ENCODE data around the gene AP3B2. TPM values are rescaled to one million over a fixed set of nuclear protein-coding genes. Genes with fewer than 3 reads are reported as not detected.

Gene AP3B2
- total and polyA plus RNA-seq, 2 experiments from 2014 or later = 0.86 to 2.0 TPM

- H3K9me3 ChIP-seq (ENCODE audit: low read depth) = no peaks in the 10 kb centered on the region
- no peaks in the 10 kb centered on the region for H4K20me1 ChIP-seq (ENCODE audit: insufficient read depth)
- peak overlapping the region; percentile 45 for H3K4me2 ChIP-seq (ENCODE audit: unreplicated experiment)
- TF ChIP-seq EZH2 (IDR thresholded peaks at IDR 0.05; ENCODE audit: insufficient read depth, poor library complexity, severe bottlenecking) (no peak), EZH2phosphoT487 (IDR thresholded peaks at IDR 0.05; ENCODE audit: insufficient read depth, low read depth) (no peak)
- no peaks in the 10 kb centered on the region for H3K27me3 ChIP-seq (replicated peaks; ENCODE audit: insufficient read depth)
- no peaks in the 10 kb centered on the region for H3K36me3 ChIP-seq (ENCODE audit: low read depth)
- DNase-seq = no peak
- H3K4me3 ChIP-seq = no peak overlapping the region
- no peaks in the 10 kb centered on the region for H3K9me2 ChIP-seq (ENCODE audit: insufficient read depth)
- H3F3A ChIP-seq (ENCODE audit: insufficient read depth) = no peaks in the 10 kb centered on the region
- 17 to 23% methylated on average over 10 to 12 of the region's 12 CpGs for WGBS, 2 experiments (ENCODE audit: low coverage in 1 of 2, low lambda C conversion rate in 2 of 2, missing lambda C conversion rate in 2 of 2)
- in situ Hi-C loops (cut with MboI) = no loop called here
- H2AFZ ChIP-seq = peak overlapping the region; percentile 38
- no peak overlapping the region for H3K9ac ChIP-seq
- H3K79me2 ChIP-seq (ENCODE audit: insufficient read depth) = no peaks in the 10 kb centered on the region
- 0 out of 2 replicates have a peak, but pooled peaks cover 7% of the 10 kb centered on the region for H3K4me1 ChIP-seq (ENCODE audit: insufficient read depth)
- no peak overlapping the region for H3K27ac ChIP-seq
These were observed 95.9 kb downstream of the AP3B2 start for GRCh38 chr15:82613747-82614146.

GRCh38 chr15:82611348-82611747, 98.3 kb downstream of the AP3B2 start:
- no peak overlapping the region for H3K27ac ChIP-seq
- no peak overlapping the region for H3K4me2 ChIP-seq (ENCODE audit: unreplicated experiment)
- no peak for DNase-seq
- H3K9ac ChIP-seq = no peak overlapping the region
- no peak overlapping the region for H3K4me3 ChIP-seq
- no peaks in the 10 kb centered on the region for H3K27me3 ChIP-seq (replicated peaks; ENCODE audit: insufficient read depth)
- H2AFZ ChIP-seq = no peak overlapping the region
- no peaks in the 10 kb centered on the region for H3K9me2 ChIP-seq (ENCODE audit: insufficient read depth)
- 0 out of 2 replicates have a peak, but pooled peaks cover 7% of the 10 kb centered on the region for H3K4me1 ChIP-seq (ENCODE audit: insufficient read depth)
- H3F3A ChIP-seq (ENCODE audit: insufficient read depth) = no peaks in the 10 kb centered on the region
- H3K36me3 ChIP-seq (ENCODE audit: low read depth) = no peaks in the 10 kb centered on the region
- TF ChIP-seq EZH2 (IDR thresholded peaks at IDR 0.05; ENCODE audit: insufficient read depth, poor library complexity, severe bottlenecking) = no peak
- no peak for TF ChIP-seq EZH2phosphoT487 (IDR thresholded peaks at IDR 0.05; ENCODE audit: insufficient read depth, low read depth)
- H3K9me3 ChIP-seq (ENCODE audit: low read depth) = no peaks in the 10 kb centered on the region
- H3K79me2 ChIP-seq (ENCODE audit: insufficient read depth) = no peaks in the 10 kb centered on the region
- 83 to 90% methylated on average over 4 of the region's 4 CpGs for WGBS, 2 experiments (ENCODE audit: low coverage in 1 of 2, low lambda C conversion rate in 2 of 2, missing lambda C conversion rate in 2 of 2)
- no peaks in the 10 kb centered on the region for H4K20me1 ChIP-seq (ENCODE audit: insufficient read depth)
- in situ Hi-C loops (cut with MboI) = no loop called here

Other genes starting within 250 kb of the AP3B2 start
- 1,721 and 1,890 TPM in 2 replicates for gene RPS17, start 169.4 kb downstream of the AP3B2 start, total RNA-seq (2014; rRNA removed; shearing (Covaris generic))
- gene RPS17, start 169.4 kb downstream of the AP3B2 start, polyA plus RNA-seq (2016; fragmentation: Nextera tagmentation; extraction: Ambion mirVana) = 553 and 581 TPM in 2 replicates
- 8.6 and 15.9 TPM in 2 replicates for gene CPEB1, start 62.5 kb downstream of the AP3B2 start, total RNA-seq (2014; rRNA removed; shearing (Covaris generic))
- 5.6 and 5.7 TPM in 2 replicates for gene CPEB1, start 62.5 kb downstream of the AP3B2 start, polyA plus RNA-seq (2016; fragmentation: Nextera tagmentation; extraction: Ambion mirVana)
- not detected in 2 replicates for gene FSD2, start 96.2 kb upstream of the AP3B2 start, total RNA-seq (2014; rRNA removed; shearing (Covaris generic))
- gene FSD2, start 96.2 kb upstream of the AP3B2 start, polyA plus RNA-seq (2016; fragmentation: Nextera tagmentation; extraction: Ambion mirVana) = 0.04 and 0.08 TPM in 2 replicates
- 2.3 and 3.0 TPM in 2 replicates for gene WHAMM, start 99.8 kb upstream of the AP3B2 start, total RNA-seq (2014; rRNA removed; shearing (Covaris generic))
- gene WHAMM, start 99.8 kb upstream of the AP3B2 start, polyA plus RNA-seq (2016; fragmentation: Nextera tagmentation; extraction: Ambion mirVana) = 3.4 and 3.6 TPM in 2 replicates
- 16.6 and 17.0 TPM in 2 replicates for gene HOMER2, start 242.8 kb upstream of the AP3B2 start, total RNA-seq (2014; rRNA removed; shearing (Covaris generic))
- gene HOMER2, start 242.8 kb upstream of the AP3B2 start, polyA plus RNA-seq (2016; fragmentation: Nextera tagmentation; extraction: Ambion mirVana) = 9.0 and 9.4 TPM in 2 replicates

Measured in GM23248 (cell line).